HG03095 (cell line): ENCODE results near the gene ARID2.

Experiments used
- ATAC-seq: cut with Tn5 transposase; IDR thresholded peaks from one replicate; pipeline ENCODE4 v1.9.1; 2021; ENCODE audit warnings: moderate library complexity; ENCODE audit not compliant: unreplicated experiment

The ARID2 gene

DNA sequence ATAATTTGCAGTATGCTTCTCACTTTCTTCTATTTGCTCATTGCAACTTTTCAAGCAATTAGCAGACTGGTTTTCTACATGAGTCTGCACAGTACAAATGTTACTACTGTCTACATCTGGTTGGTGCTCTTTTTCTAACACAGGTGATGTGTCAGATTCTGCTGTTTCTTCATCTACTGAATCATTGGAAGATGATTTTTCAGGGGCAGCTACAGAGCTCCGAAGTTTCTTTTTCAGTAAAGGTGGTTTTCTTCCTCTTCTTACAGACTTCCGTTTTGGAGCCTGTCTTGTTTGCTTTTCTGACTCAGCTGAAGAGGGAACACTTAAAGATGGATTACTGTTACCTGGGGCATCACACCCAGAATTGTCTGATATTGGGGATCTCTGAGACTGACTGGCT, 198.8 kb downstream of the ARID2 start:
- no peak for ATAC-seq

DNA sequence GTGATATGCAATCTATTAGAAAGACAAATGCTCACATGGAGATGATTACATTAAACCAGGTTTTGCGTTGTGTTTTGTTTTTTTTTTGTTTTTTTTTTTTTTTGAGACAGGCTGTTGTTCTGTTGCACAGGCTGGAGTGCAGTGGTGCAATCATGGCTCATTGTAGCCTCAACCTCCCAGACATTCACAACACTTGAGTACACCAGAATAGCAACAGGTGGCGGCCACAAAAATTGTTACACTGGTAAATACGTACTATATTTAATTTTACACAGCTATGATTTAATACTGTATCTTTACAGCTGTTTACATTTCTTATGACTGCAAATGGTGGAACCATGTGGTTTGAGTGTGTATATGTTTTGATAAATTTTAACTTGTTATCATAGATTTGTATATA, 200.9 kb downstream of the ARID2 start:
- ATAC-seq, result no peak

DNA sequence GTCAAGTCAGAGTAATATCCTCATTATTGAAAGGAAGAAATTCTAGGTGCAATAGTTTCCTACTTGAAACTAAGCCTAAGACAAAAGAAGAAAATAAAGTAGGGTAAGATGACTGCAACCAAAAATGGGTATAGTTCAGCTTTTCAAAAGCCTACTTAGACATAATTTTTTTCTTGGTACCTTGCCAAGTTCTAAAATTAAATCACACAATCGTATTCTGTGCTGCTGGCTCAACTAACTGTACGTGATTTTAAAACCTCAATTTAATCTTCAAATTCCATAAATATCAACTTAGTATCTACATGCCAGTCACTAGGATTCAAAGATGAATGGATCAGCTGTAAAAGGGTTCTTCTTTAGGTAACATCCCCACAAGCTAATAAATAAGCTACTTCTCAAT, 204.0 kb downstream of the ARID2 start:
- ATAC-seq, result no peak

DNA sequence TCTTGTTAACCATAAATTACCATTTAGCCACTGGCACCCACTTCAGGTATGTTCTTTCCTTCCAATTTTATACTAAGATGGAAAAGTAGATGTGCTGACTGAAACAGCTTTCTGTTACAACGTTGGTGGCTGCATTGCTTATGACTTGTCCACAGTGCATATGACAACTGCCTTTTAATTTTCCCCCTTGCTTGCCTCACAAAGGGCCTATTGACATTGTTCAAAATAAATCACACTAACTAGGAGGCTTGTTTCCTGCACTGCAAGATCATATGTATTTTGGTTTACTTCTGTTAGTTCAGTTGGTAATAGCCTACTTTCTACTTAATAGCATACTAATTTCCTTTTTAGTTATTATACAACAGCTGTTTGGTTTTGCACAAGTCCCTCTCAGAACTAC, 205.4 kb downstream of the ARID2 start:
- no peak for ATAC-seq

DNA sequence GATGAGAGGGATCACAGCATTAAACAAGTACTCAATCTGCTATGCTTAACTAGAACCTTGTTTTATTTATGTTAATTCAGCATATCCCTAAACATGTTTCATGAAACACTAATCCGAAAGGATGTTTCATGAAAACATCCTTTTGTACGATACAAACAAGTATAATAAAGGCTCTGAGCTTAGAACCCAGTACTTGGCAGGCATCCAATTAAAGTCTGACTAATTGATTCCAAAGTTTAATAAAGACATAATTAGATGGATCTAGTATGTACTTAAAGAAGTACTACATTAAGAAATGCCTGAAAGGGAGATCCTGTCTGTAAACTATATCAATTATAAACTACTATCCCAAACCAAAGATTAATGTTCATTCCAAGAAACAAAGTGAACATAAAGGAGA, 209.1 kb downstream of the ARID2 start:
- ATAC-seq, result no peak

DNA sequence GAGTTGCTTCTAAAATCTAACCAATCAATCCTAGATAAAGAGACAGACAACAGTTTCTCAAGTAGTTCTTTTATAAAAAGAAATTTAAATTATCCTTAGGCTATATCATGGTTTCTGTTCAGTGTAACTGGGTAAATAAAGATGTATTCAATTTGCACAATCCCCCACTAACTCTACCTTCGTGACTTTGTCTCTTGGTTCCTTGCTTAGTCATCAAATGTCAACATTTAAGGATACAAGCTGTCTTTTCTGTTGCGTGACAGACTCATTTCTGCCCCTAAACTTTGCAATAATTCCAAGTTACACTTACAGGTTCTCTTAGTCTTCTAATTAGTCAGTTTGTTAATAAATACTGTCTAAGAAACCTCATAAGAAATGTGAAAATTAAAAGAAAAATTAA, 210.3 kb downstream of the ARID2 start:
- no peak for ATAC-seq

DNA sequence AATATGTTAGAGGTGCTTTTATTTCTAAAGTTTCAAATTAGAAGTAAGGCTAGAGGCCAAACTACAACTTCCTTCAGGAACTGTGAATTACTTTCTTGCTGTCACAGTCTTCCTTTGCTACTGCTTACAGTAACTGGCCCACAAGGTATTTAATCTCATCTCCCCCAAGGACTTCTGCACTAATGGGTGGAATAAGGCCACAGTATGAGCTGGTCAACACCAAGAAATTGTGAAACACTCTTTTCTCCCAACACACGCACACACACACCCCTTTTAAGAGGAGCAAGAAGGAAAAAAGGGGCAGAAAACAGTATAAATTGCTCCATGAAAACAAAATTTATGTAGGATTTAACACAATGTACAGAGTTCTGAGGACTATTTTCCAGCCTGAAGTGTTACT, 215.3 kb downstream of the ARID2 start:
- ATAC-seq, result no peak

DNA sequence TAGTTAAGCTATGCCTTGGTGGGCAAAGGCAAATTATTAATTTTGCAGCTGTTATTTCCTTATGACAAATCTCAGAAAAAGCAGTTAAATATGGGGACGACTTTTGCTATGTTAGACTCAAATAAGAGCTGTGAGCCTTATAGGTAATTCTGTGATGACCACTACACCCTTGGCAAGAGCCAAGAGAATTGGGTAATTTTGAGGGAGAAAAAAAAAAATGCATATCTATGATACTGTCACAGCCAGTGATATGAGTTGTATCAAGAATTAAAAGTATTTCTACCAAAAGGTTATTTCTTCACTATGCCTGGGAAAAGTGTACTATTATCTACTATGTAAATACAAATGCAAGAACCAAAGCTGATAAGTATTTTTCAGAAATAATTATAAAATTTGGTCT, 216.9 kb downstream of the ARID2 start:
- no peak for ATAC-seq

DNA sequence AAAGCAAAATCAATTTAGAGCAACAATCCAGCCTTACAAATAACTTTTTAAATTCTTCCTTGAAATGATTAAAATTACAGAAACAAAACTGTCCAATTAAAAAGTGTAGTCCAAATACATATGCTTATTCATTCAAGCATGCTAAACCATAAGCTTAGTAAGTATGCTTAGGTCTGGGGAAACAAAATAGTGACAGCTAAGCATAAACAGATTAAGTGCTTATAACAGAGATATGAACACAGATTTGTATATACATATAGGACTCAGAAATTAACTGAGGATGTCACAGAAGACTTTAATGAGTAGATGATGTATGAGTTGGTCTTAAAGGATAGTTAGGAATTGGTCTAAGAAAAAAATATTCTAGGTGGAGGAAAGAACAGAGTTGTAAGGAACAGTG, 219.0 kb downstream of the ARID2 start:
- no peak for ATAC-seq
